ENCODE data around the gene TST. TPM values are rescaled to one million over a fixed set of nuclear protein-coding genes. Genes with fewer than 3 reads are reported as not detected.

TST gene
- total and polyA plus RNA-seq, 10 donors: 10.3 to 27.1 (median 12.8) TPM

DNA sequence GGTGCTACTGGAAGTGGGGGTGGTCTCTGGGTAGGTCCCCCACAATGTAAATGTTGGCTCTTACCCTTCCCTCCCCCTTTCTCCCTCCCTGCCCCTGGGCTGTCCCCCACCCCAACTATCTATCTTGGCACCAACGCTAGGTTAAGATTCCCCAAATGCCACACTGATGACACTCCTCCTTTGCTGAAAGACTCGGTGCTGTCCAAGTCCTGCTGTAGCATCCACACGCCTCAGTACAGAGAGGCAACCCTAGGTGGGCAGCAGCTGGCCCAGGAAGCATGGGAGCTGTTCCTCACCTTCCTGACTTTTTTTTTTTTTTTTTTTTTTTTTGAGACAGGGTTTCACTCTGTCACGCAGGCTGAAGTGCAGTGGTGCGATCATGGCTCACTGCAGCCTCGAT lies 28.9 kb upstream of the TST start:
- peaks cover 4 to 55% (median 27%) of the 10 kb centered on the region in 6 donors for H3K4me1 ChIP-seq
- no peak overlapping the region for H3K27ac ChIP-seq
- TF ChIP-seq, protein P1, sequence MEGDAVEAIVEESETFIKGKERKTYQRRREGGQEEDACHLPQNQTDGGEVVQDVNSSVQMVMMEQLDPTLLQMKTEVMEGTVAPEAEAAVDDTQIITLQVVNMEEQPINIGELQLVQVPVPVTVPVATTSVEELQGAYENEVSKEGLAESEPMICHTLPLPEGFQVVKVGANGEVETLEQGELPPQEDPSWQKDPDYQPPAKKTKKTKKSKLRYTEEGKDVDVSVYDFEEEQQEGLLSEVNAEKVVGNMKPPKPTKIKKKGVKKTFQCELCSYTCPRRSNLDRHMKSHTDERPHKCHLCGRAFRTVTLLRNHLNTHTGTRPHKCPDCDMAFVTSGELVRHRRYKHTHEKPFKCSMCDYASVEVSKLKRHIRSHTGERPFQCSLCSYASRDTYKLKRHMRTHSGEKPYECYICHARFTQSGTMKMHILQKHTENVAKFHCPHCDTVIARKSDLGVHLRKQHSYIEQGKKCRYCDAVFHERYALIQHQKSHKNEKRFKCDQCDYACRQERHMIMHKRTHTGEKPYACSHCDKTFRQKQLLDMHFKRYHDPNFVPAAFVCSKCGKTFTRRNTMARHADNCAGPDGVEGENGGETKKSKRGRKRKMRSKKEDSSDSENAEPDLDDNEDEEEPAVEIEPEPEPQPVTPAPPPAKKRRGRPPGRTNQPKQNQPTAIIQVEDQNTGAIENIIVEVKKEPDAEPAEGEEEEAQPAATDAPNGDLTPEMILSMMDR (IDR thresholded peaks at IDR 0.05 in 8 of 11, conservative IDR thresholded peaks at IDR 0.05 in 3 of 11): no peak
- peaks cover 0 to 34% (median 0%) of the 10 kb centered on the region in 7 donors for H3K27me3 ChIP-seq (replicated peaks in 1 of 7)
- peaks cover 0 to 2% (median 0%) of the 10 kb centered on the region in 6 donors for H3K36me3 ChIP-seq
- no peak overlapping the region for H3K4me3 ChIP-seq
- intact Hi-C loops (cut with DNase I; ENCODE audit: low total_unique reads): no loop called here
- 89 to 97% (median 93%) methylated on average over 6 of the region's 6 CpGs for WGBS, 5 donors
- no peaks in the 10 kb centered on the region for H3K9me3 ChIP-seq
- DNase-seq: no peak

DNA sequence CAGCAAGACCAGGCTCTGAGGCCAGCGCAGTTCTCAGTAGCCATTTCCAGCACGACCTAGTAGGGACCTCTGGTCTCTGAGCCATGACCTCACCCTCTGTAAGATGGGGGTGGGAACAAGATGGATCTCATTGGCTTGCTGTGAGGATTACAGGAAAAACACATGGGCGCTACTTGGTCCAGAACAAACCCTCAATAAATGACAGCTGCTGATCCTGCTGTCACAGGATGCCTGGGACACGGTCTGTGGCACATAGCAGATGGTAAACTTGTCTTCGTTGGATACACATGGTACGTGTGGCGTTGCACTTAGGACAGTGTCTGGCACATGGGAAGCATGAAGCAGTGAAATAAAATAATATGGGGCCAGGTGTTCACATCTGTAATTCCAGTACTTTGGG lies 27.8 kb upstream of the TST start:
- Histone ChIP-seq H3K27me3 (replicated peaks in 1 of 7) (peaks cover 0 to 33% (median 0%) of the 10 kb centered on the region in 7 donors), H3K4me1 (peaks cover 0 to 44% (median 16%) of the 10 kb centered on the region in 6 donors), H3K4me3 (no peak overlapping the region), H3K27ac (no peak overlapping the region), H3K9me3 (no peaks in the 10 kb centered on the region), H3K36me3 (no peaks in the 10 kb centered on the region)
- no peak for DNase-seq
- intact Hi-C loops (cut with DNase I; ENCODE audit: low total_unique reads): no loop called here
- TF ChIP-seq POLR2A (IDR thresholded peaks at IDR 0.05) (no peak), POLR2AphosphoS5 (IDR thresholded peaks at IDR 0.05) (no peak)
- TF ChIP-seq, protein P1 (IDR thresholded peaks at IDR 0.05 in 8 of 11, conservative IDR thresholded peaks at IDR 0.05 in 3 of 11): no peak
- 76 to 92% (median 88%) methylated on average over 7 of the region's 7 CpGs for WGBS, 5 donors

DNA sequence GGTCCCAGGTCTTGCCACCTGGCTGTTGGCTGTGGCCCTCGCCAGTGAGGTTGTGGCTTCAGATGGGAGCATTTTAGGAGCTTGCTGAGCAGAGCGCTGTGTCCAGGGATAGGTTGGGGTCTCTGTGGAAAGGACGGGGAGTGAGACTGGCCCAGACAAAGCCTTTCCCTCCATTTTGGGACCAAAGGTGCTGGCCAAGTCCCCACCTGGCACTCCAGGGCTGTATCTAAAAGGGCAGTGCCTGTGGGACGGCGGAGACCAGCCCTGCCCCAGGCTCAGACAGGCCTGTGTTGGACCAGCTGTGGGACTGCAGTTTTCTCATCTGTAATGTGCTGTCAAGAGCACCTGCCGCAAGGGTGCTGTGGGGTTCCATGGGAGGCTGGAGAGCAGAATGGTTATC lies 27.3 kb upstream of the TST start:
- no peak overlapping the region for H3K4me3 ChIP-seq
- H3K36me3 ChIP-seq: no peaks in the 10 kb centered on the region
- WGBS, 5 donors: 90 to 97% (median 95%) methylated on average over 6 of the region's 6 CpGs
- TF ChIP-seq POLR2AphosphoS5 (IDR thresholded peaks at IDR 0.05): no peak
- TF ChIP-seq POLR2A (IDR thresholded peaks at IDR 0.05): no peak
- TF ChIP-seq, protein P1 (IDR thresholded peaks at IDR 0.05 in 8 of 11, conservative IDR thresholded peaks at IDR 0.05 in 3 of 11): no peak
- H3K27me3 ChIP-seq (replicated peaks in 1 of 7): peaks cover 0 to 33% (median 0%) of the 10 kb centered on the region in 7 donors
- intact Hi-C loops (cut with DNase I; ENCODE audit: low total_unique reads): no loop called here
- H3K9me3 ChIP-seq: no peaks in the 10 kb centered on the region
- no peak overlapping the region for H3K27ac ChIP-seq
- H3K4me1 ChIP-seq: peaks cover 0 to 40% (median 13%) of the 10 kb centered on the region in 6 donors
- DNase-seq: peak; percentile 64

DNA sequence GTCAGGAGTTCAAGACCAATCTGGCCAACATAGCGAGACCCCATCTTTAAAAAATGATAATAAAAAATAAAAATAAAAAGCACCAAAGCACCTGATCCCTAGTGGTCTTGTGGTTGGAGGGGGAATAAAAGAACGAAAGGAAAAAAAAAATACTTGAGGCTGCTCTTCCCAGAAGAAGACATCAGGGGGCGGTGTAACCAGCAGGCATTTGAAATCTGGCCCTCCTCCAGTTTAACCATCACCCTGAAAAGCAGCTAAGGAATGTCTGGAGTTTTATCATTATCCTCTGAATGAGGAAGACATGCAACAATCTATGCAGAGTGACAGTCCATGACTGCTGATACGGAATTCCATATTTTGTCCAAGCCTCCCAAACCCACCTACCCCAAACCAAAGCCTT lies 26.7 kb upstream of the TST start:
- TF ChIP-seq, protein P1 (IDR thresholded peaks at IDR 0.05 in 8 of 11, conservative IDR thresholded peaks at IDR 0.05 in 3 of 11): peak in 7 of 11 experiments; percentile 10 to 49 (median 33)
- TF ChIP-seq POLR2A (IDR thresholded peaks at IDR 0.05): no peak
- intact Hi-C loops (cut with DNase I; ENCODE audit: low total_unique reads): no loop called here

More for the DNA sequence above, 26.7 kb upstream of the TST start:
- H3K4me3 ChIP-seq: no peak overlapping the region
- no peaks in the 10 kb centered on the region for H3K36me3 ChIP-seq
- DNase-seq: no peak
- H3K27ac ChIP-seq: no peak overlapping the region
- H3K4me1 ChIP-seq: peaks cover 0 to 34% (median 8%) of the 10 kb centered on the region in 6 donors
- 29 to 44% (median 38%) methylated on average over 4 of the region's 4 CpGs for WGBS, 5 donors
- H3K27me3 ChIP-seq (replicated peaks in 1 of 7): peaks cover 0 to 28% (median 0%) of the 10 kb centered on the region in 7 donors
- no peaks in the 10 kb centered on the region for H3K9me3 ChIP-seq
